Gastroesophageal sphincter (tissue), 3 donors: Measurements from ENCODE around the gene CABP2.

Source experiments
- EP300 ChIP-seq: sonication (generic); formaldehyde crosslinking; IDR thresholded peaks from one replicate; pipeline ENCODE4 v1.6.1; 2017; ENCODE audit warnings: antibody characterized with exemption, mild to moderate bottlenecking
- POLR2A ChIP-seq, 2 donors: fragments of 450-650 bp; IDR thresholded peaks; one replicate each; pipeline ENCODE4 v1.6.1; 2017; ENCODE audit warnings: antibody characterized with exemption in 2 of 2, mild to moderate bottlenecking in 2 of 2, moderate library complexity in 1 of 2
- TF ChIP-seq, protein P1 (sequence below), 4 experiments: fragments of 200-600 bp in 2 of 4; fragments of 450-650 bp in 2 of 4; sonication (generic) in 1 of 4; IDR thresholded peaks; one replicate each; pipeline ENCODE4 v1.5.1; 2017 to 2019; ENCODE audit warnings: antibody characterized with exemption in 4 of 4, mild to moderate bottlenecking in 2 of 4, moderate library complexity in 2 of 4

DNA sequence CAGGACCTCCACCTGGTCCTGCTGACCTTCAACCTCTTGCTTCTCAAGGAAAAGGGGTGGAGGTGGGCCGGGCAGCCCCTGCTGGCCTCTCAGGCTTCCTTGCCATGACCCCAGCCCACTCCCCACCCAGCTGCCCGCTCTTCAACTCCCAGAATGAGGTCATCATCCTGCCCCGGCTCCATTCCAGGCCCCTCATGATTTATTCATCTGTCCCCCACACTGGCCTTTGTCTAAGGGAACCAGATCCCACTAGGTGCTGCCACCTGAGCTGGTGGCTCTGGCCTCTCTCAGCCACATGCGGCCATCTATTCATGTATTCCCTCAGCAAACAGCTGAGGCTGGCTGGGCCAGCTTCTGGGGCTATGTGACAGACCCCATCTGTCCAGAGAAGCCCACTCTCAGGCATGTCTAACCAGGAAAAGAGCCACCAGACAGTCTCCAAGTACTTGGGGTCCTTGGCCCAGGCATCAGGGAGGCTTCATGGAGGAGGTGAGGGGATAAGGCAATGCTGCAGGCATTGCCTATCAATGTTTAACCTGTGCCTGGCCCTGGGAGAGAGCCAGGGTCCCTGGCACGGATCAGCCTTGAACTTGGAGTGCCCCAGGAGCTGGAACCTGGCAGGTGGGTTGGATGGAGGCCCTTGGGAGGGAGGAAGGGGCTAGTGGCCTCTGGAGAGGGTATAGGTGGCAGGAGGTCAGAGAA lies 2.2 kb upstream of the CABP2 start:
- TF ChIP-seq, protein P1, sequence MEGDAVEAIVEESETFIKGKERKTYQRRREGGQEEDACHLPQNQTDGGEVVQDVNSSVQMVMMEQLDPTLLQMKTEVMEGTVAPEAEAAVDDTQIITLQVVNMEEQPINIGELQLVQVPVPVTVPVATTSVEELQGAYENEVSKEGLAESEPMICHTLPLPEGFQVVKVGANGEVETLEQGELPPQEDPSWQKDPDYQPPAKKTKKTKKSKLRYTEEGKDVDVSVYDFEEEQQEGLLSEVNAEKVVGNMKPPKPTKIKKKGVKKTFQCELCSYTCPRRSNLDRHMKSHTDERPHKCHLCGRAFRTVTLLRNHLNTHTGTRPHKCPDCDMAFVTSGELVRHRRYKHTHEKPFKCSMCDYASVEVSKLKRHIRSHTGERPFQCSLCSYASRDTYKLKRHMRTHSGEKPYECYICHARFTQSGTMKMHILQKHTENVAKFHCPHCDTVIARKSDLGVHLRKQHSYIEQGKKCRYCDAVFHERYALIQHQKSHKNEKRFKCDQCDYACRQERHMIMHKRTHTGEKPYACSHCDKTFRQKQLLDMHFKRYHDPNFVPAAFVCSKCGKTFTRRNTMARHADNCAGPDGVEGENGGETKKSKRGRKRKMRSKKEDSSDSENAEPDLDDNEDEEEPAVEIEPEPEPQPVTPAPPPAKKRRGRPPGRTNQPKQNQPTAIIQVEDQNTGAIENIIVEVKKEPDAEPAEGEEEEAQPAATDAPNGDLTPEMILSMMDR (IDR thresholded peaks at IDR 0.05), result no peak
- TF ChIP-seq POLR2A (IDR thresholded peaks at IDR 0.05), result no peak
- no peak for TF ChIP-seq EP300
